ENCODE data around the gene NAA25.
"Not testable (repeated sequence)": the region's sequence is repeated elsewhere in the genome, so short reads cannot be mapped to it uniquely, and the experiment has no call there.

NAA25 gene

DNA sequence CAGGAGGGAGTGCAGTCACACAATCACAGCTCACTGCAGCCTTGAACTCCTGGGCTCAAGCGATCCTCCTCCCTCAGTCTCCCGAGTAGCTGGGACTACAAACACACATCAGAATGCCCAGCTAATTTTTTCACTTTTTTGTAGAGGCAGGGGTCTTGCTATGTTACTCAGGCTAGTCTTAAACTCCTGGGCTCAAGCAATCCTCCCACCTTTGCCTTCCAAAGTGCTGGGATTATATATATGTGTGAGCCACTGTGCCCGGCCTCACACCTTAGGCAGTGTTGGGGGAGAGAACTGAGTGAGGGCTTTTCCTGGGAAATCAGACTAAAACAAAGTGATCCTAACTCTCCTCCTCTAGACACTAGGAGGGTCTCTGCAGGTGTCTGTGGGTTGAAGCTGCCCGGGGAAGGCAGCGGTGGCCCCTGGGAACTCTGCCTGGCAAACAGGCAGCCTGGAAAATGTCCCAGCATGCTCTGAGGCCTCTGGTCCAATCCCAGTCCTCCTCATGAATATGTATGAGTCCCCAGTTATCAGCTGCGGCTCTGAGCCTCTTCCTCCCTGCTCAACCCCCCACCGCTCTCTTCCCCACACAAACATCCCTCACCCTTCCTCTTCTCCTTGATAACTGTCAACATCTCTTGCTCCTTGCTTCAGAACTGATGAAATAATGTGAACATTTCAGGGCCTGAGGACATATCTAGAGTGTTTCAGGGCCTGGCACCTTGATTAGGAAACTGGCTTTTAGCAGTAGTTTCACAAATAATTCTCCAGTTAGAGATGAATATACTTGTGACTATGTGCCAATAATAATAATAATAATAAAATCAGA is 7.9 kb upstream of the NAA25 start:
- peak; percentile 62 to 81 (median 78) for DNase-seq

DNA sequence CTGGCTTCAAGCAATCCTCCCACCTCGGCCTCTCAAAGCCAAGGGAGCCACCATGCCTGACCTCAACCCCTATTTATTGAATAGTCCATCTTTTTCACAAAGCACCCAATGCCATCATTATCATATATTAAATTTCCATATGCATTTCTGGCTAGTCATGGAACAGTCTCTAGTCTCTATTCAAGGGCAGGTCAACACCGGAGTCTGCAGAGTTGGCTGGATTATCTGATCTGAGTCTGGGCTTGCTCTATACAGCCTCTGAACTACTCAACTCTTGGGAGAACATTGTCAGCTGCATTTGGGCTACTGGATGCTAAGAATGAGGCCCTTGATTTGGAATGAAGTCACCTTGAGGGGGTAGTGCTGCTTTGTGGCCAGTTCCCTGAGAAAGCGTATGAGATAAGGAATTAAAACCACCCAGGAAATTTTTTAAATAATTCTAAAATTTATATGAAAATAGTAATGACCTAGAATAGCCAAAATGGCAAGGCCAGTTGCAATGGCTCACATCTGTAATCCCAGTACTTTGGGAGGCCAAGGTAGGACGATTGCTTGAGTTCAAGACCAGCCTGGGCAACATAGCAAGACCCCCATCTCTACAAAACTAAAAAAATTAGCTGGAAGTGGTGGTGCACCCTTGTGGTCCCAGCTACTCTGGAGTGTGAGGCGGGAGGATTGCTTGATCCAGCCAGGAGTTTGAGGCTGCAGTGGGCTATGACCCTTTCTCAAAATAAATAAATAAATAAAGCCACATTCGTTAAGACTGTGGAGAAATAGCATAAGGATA is 6.9 kb upstream of the NAA25 start:
- DNase-seq = no peak

DNA sequence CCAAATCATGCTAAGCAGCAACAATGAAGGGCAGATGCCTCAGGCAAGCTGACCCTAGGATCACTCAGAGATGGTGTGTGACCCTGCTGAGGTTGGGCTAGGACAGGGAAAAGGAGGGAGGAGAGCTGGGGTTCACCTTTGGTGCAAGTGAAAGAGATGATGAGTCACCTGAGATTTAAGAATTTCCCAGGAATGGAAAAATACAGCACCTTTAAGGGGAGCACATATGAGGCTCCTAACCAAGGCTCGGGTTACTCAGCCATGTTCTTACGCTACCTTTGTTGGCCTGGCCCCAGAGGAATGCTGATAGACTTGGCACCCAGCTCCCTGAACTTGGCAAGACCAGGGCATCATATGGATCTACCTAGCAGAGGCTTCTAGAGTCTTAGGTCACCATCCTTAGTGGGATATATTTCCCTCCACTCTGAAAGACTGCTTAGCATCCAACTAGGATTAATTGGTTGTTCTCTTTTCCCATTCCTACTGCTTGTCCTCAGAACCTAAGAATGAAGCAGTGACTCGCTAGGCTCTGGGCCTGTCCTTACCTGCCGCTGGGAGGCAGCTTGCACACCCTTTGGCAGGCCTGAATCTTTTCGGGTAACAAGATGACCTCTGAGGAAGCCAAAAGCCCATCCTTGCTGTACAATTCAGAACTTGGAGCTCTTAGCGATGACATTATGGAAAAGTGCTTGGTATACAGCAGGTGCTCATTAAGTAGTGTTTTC is 4.0 kb upstream of the NAA25 start:
- DNase-seq = no peak

DNA sequence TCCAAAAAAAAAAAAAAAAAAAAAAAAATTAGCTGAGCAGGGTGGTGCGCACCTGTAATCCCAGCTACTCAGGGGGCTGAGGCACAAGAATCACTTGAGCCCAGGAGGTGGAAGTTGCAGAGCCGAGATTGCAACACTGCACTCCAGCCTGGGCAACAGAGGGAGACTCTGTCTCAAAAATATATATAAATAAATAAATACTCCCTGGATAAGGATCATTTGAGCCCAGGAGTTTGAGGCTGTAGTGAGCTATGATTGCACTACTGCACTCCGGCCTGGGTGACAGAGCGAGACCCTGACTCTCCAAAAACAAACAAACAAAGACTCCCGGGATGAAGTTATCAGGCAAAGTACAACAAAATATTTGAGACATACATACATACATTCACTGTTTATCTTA is 3.3 kb upstream of the NAA25 start:
- peak in 2 of 4 experiments; percentile 36 to 41 for DNase-seq

DNA sequence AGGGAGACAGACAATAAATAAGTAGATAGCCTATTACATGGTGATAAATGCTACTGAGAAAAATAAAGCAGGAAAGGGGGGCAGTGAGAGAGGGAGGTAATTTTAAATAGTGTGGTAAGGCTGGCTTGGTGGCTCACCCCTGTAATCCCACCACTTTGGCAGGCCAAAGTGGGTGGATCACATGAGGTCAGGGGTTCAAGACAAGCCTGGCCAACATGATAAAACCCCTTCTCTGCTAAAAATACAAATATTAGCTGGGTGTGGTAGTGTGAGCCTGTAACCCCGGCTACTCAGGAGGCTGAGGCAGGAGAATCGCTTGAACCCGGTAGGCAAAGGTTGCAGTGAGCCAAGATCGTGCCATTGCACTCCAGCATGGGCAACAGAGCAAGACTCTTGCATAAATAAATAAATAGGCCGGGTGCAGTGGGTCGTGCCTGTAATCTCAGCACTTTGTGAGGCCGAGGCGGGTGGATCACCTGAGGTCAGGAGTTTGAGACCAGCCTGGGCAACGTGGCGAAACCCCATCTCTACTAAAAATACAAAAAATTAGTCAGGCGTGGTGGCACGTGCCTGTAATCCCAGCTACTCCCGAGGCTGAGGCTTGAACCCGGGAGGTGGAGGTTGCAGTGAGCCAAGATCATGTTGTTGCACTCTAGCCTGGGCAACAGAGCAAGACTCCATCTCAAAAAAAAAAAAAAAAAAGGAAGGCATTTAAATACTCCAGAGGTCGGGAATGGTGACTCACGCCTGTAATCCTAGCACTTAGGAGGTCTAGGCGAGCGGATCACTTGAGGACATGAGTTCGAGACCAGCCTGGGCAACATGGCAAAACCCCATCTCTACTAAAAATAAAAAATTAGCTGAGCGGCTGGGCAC is 2.4 kb upstream of the NAA25 start:
- DNase-seq = not testable (repeated sequence)

DNA sequence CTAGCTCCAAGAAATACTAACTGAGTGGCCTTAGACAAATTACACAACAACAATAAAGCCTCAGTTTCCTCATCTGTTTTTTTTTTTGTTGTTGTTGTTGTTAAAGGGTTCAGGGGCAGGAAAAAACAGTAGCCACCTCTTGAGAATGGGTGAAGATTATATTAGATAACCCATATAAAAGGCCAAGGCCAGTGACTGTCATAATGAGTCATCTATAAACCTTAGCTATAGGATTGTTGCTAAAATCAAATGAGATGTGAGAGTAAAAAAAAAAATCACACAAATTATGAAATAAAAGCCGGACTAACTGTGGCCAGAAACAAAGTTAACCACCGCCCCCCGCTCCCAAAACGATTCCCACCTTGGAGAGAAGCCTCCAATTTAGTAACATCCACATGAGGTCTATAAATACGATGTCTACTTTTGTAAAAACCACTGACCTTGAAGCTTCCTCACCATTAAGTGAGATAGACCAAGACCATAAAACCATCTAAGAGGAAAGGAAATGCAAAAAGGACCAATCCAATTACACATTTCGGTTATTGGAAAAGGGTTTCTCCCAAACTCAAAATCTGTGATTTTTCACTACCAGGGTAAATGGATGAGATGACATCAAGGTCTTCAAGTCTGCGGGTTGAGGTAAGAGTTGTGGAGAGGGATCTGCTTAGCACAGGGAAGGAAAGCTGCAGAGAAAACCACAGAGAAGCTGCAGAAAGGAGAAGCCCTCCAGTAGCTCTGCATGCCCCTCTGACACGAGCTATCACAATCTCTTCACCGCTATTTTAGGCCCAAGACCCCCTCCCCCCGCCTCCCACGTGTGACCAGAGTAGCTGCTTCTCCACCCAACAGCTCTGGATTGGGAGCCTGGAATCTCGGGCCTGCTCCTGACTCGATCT is 1.0 kb downstream of the NAA25 start:
- peak; percentile 57 to 79 (median 72) for DNase-seq

DNA sequence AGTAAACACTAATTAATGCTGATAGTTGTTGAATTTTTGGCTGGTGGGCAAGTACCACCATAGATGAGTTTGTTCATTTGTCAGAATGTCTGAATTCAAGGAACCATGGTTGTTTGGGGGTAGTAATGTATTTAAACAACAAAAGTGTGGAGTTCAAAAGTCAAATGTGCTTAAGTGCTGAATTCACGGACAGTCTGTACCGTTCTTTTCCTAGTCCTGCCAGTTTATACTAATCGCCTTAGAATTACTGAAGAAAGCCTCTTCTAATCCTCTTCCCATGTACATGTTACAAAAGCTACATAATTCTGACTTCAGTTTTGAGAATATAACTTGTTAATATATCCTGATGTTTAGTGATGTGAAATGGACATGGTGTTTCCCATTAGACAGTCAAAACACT is 2.7 kb downstream of the NAA25 start:
- DNase-seq = no peak

DNA sequence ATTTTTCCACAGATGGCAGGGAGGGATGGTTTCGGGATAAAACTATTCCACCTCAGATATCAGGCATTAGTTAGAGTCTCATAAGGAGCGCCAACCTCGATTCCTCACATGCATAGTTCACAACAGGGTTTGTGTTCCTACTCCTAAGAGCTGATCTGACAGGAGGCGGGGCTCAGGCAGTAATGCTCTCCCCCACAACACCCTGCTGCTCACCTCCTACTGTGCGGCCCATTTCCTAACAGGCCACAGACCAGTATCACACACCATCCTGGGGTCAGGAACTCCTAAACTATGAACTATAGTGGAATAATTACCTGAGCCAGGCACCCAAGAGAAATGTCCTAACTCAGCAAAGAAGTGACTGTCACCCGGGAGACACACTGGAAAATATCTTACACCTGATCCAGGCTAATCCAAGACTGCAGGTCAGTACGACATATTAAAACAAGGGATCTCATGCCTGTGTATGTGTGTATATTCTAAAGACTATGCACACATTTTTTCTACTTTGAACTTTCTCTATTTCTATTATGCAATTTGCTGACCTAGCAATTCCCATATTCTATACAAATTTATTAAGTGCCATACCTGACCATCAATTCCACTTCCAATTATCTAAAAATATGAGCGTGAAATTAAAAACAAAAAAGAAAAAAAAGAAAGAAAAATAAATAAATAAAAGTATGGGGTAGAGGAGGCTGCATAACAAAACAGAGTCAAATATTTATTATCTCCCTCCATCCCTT is 4.7 kb downstream of the NAA25 start:
- DNase-seq = no peak

DNA sequence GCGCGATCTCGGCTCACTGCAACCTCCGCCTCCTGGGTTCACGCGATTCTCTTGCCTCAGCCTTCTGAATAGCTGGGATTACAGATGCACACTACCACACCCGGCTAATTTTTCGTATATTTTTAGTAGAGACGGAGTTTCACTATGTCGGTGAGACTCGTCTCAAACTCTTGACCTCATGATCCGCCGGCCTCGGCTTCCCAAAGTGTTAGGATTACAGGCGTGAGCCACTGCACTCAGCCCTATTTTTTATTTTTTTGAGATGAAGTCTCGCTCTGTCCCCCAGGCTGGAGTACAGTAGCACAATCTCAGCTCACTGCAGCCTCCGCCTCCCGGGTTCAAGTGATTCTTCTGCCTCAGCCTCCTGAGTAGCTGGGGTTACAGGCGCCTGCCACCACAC is 5.8 kb downstream of the NAA25 start:
- not testable (repeated sequence) for DNase-seq

DNA sequence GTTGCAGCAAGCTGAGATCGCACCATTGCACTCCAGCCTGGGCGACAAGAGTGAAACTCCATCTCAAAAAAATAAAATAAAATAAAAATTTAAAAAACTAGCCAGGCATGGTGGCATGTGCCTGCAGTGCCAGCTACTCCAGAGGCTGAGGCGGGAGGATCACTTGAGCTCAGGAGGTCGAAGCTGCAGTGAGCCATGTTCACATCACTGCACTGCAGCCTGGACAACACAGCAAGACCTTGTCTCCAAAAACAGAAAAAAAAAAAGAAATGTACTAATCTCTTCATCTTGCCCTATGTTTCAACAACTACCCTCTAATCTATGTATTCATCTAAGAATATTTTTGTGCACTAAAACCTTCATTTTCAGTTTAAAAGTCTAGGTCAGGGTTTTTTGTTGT is 6.5 kb downstream of the NAA25 start:
- no peak for DNase-seq

DNA sequence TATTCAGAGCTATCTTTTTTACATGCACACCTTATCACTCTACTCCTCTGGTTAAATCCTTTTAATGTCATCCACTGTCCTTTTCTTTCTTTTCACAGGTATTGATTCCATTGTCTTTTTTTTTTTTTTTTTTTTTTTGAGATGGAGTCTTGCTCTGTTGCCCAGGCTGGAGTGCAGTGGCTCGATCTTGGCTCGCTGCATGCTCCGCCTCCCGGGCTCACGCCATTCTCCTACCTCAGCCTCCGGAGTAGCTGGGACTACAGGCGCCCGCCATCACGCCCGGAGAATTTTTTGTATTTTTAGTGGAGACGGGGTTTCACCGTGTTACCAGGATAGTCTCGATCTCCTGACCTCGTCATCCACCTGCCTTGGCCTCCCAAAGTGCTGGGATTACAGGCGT is 8.1 kb downstream of the NAA25 start:
- not testable (repeated sequence) for DNase-seq

DNA sequence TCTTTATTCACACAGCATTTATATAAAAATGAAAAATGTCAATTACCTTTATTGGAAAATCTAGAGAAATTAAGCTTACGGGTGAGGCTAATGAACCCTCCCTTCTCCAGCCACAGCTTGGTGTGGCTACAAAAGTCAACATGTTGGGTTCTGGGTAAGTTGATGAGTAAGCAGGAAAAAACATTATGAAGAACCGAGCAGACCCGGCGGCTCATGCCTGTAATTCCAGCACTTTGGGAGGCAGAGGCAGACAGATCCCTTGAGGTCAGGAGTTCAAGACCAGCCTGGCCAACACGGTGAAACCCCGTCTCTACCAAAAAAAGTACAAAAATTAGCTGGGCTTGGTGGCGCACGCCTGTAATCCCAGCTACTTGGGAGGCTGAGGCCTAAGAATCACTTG is 10.9 kb downstream of the NAA25 start:
- no peak for DNase-seq

DNA sequence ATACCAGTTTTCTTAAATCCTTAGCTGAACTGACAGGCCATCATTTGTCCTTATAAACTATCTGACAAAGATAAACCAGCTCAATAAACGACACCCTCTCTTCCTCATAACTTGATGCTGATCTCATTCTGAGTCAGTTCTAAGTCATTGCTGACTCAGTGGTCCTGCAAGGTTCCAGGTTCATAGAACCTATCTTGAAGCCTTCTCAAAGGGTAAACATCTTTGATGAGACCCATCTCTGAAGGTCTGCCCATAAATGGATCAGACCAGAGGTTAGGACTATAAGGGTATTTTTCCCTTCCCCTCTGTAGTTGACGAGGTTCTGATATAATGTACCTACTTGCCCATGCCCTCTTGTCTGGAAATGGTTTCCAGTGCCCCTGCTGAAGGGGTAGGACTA is 11.9 kb downstream of the NAA25 start:
- DNase-seq = peak; percentile 56 to 81 (median 65)

DNA sequence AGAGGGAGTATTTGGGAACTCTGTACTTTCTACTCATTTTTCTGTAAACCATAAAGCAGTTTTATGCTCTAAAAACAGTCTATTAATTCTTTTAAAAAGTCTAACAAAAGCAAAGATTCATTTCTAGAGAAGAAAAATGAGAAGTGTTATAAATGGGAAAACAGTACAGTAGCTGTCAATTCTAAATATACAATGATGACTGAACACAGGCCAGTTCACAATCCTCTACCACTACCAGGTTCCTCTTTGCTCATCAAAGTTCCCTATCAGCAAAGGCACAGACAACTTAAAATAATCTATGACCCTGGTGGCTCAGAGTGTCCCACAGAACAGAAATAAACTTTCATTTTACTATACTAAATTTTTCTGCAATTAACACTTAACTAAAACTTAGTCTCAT is 12.5 kb downstream of the NAA25 start:
- peak; percentile 58 to 87 (median 73) for DNase-seq

DNA sequence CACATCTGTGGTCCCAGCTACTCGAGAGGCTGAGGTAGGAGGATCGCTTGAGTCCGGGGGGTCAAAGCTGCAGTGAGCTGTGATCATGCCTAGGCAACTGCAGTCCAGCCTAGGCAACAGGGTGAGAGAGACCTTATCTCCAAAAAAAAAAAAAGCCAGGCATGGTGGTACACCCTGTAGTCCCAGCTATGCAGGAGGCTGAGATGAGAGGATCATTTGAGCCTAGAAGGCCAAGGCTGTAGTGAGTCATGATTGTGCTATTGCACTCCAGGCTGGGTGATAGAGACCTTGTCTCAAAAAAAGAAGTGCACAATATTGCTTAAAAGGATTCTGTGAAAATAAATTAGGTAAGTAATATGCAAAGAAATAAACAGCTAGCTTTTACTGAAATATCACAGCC is 17.0 kb downstream of the NAA25 start:
- DNase-seq = no peak

DNA sequence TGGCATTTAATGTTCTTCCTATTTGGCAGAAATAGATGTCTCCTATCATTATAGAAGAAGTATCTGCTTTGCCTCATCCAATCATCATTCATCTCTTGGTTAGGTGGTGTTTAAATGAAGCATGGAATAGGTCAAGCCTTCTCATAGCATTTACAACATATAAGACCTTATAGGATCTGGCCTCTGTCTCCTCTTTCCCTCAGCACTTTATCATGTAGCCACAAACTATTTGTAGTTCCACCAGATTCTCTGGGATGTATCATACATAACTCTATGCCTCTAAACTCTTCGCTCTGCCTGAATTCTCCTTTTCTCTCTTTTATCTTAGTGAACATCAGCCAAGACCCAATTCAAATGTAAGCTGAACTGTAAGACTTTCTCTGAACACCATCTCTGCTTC is 20.7 kb downstream of the NAA25 start:
- DNase-seq = no peak

DNA sequence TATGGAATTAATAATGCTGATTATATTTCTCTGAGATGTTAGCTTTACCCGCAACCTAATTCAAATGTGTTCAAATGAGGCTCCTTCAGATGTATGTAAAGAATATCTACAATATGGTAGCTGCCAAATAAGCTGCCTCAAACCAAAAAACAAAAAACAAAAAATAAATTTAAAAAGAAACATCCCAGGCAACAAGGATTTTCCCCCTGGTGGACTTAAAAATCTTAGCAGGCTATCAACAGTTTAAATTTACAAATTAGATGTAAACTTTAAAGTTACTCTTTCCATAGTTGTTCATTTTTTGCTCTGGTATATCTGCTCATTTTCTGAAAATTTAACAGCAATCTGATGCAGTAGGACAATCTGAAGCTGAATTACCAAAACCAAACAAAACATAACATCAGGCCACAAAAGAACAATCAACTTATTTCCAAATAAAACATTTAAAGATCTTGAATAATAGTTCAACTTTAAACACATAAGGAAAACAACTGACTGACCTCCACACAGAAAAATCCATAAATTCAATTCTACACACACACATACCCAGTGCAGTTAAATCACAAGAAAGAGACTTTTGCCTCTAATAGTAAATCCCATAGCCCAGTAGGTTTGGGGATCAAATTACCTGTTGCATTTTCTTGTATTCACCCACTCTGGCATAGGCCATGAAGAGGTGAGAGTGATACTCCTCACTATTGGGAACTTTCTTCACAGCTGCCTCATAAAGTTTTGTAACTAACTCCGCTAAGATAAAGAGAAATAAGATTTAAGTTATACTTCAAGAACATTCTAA is 21.3 kb downstream of the NAA25 start:
- no peak for DNase-seq

DNA sequence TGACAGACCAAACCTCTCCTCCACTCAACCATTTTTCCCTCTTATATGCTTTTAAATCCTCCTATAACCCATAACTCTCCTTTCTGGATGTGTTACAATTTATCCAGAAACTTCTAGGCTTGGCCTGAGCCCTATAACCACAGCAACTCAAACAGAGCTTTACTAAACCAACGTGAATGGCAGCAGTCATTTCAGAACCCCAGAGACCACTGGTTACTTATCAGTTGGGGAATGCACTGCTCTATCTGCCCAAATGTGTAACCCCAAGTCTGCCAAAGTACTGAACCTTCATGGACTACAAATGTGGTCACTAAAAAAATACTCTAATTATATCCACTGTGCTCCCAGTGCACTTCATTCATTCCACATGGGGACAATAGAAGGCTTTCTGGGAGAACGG is 42.0 kb downstream of the NAA25 start:
- no peak for DNase-seq

DNA sequence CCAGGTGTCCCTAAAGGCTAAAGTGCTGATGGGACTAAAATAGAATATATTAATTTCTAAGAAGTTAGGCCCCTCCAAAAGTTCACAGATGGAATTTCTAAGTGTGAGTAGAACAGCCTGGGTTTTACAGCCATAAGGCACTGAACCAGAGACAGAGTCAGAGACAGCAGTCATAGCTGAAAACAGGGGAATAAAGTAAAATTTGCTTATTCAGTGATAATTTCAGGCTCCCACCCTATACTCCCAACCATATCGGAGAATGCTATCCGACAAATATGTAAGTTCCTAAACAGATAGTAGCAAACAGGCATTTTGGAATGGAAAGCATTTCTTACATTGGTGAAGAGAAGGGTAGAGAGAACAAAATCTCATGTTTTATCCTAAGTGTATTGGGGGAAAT is 45.3 kb downstream of the NAA25 start:
- DNase-seq = no peak

DNA sequence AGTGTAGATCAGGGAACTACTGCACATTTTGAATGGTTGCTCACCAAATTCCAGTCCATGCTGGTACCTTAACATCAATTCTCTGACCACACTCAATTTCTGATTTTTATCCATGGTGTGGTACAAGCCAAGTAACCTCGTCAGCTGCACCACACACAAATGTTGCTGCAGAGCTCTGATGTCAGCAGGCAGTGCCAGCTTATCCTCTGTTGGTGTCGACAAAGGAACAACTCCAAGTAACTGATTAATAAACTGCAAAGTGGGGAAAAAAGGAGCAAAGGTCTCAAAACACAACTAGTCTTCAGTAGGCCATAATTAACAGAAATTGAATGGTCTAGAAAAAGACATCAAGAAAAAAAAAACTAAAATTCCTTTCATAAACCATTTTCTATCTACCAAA is 47.4 kb downstream of the NAA25 start:
- DNase-seq = no peak
